Stomach (tissue), 4 donors: ENCODE results near the gene LRP1.

ENCODE experiments used
- POLR2A ChIP-seq, 4 donors: fragments of 450-650 bp; IDR thresholded peaks; one replicate each; pipeline ENCODE4 v1.6.1; 2016; ENCODE audit warnings: antibody characterized with exemption in 4 of 4, control low read depth in 2 of 4, mild to moderate bottlenecking in 1 of 4, moderate library complexity in 1 of 4
- TF ChIP-seq, protein P1 (sequence below), 7 experiments: fragments of 450-650 bp in 4 of 7; fragments of 200-600 bp in 3 of 7; sonication (generic) in 3 of 7; IDR thresholded peaks; one replicate each; pipeline ENCODE4 v1.5.1; 2016 to 2019; ENCODE audit warnings: antibody characterized with exemption in 7 of 7, control low read depth in 2 of 7, mild to moderate bottlenecking in 1 of 7

DNA sequence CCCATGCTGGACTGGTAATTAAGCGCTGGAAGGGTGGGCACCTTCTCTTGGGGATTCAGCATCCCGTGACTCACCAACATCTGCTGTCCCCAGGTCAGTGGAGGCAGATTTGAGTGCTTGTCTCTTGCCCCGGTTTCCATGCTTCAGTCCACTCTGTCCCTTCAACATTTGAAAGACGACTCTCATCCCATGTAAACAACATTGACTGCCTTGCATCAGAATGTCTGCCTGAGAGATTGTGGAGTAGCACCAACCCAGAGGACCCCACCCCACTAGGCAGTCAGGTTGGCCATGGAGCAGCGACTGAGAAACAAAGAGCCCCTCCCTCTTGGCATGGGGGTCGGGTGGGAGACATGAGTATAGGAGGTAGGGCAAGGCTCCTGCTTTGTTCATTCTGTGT lies 127.6 kb downstream of the LRP1 start:
- TF ChIP-seq, protein P1, sequence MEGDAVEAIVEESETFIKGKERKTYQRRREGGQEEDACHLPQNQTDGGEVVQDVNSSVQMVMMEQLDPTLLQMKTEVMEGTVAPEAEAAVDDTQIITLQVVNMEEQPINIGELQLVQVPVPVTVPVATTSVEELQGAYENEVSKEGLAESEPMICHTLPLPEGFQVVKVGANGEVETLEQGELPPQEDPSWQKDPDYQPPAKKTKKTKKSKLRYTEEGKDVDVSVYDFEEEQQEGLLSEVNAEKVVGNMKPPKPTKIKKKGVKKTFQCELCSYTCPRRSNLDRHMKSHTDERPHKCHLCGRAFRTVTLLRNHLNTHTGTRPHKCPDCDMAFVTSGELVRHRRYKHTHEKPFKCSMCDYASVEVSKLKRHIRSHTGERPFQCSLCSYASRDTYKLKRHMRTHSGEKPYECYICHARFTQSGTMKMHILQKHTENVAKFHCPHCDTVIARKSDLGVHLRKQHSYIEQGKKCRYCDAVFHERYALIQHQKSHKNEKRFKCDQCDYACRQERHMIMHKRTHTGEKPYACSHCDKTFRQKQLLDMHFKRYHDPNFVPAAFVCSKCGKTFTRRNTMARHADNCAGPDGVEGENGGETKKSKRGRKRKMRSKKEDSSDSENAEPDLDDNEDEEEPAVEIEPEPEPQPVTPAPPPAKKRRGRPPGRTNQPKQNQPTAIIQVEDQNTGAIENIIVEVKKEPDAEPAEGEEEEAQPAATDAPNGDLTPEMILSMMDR (IDR thresholded peaks at IDR 0.05), result no peak
- no peak for TF ChIP-seq POLR2A (IDR thresholded peaks at IDR 0.05)
